Memory B cell (primary cell): ENCODE data around the gene PDSS1.

Experiments used
- ATAC-seq: fragments of 150-1000 bp; cut with Tn5 transposase; 2 replicates; pipeline ENCODE4 v1.10.0; 2021; ENCODE audit warnings: low read depth, mild to moderate bottlenecking, moderate library complexity
- DNase-seq, 2 donors: peaks; one replicate each; pipeline ENCODE4 v3.0.0; 2022; ENCODE audit warnings: low spot score in 2 of 2
- H3K27ac Mint-ChIP-seq: one replicate; pipeline ENCODE4 v1.8.0; 2022; ENCODE audit warnings: mild to moderate bottlenecking, moderate library complexity, mixed read lengths
- H3K27me3 Mint-ChIP-seq: one replicate; pipeline ENCODE4 v1.8.0; 2022; ENCODE audit warnings: mixed read lengths
- H3K36me3 Mint-ChIP-seq: one replicate; pipeline ENCODE4 v1.8.0; 2022; ENCODE audit warnings: mild to moderate bottlenecking, mixed read lengths
- H3K4me1 Mint-ChIP-seq: one replicate; pipeline ENCODE4 v1.8.0; 2022; ENCODE audit warnings: mixed read lengths
- H3K4me3 Mint-ChIP-seq: one replicate; pipeline ENCODE4 v1.8.0; 2022; ENCODE audit warnings: mild to moderate bottlenecking, moderate library complexity, mixed read lengths
- H3K9me3 Mint-ChIP-seq: one replicate; pipeline ENCODE4 v1.8.0; 2022; ENCODE audit warnings: mixed read lengths

The PDSS1 gene

GRCh38 chr10:26738301-26738911 is 40.9 kb downstream of the PDSS1 start:
- Mint-ChIP-seq H3K27me3 (no peaks in the 10 kb centered on the region), H3K4me1 (peaks cover 41% of the 10 kb centered on the region), H3K4me3 (no peak overlapping the region), H3K27ac (peak overlapping the region; percentile 96), H3K9me3 (no peaks in the 10 kb centered on the region), H3K36me3 (peaks cover 9% of the 10 kb centered on the region)
- DNase-seq (no peak), ATAC-seq (no peak)

- Mint-ChIP-seq H3K4me1 (peaks cover 46% of the 10 kb centered on the region), H3K27me3 (no peaks in the 10 kb centered on the region), H3K4me3 (peak overlapping the region; percentile 79), H3K27ac (peak overlapping the region; percentile 96), H3K9me3 (no peaks in the 10 kb centered on the region), H3K36me3 (peaks cover 13% of the 10 kb centered on the region)
- DNase-seq (peak in 1 of 2 donors; percentile 41), ATAC-seq (peak; percentile 64)
These were observed 41.6 kb downstream of the PDSS1 start for GRCh38 chr10:26739071-26739631.

GRCh38 chr10:26741368-26741767 is 43.9 kb downstream of the PDSS1 start:
- Mint-ChIP-seq H3K27me3 (no peaks in the 10 kb centered on the region), H3K27ac (peak overlapping the region; percentile 47), H3K9me3 (no peaks in the 10 kb centered on the region), H3K4me3 (no peak overlapping the region), H3K4me1 (peaks cover 46% of the 10 kb centered on the region), H3K36me3 (peaks cover 22% of the 10 kb centered on the region)
- ATAC-seq, result no peak
- DNase-seq, result no peak

- Mint-ChIP-seq H3K4me3 (no peak overlapping the region), H3K9me3 (no peaks in the 10 kb centered on the region), H3K4me1 (peaks cover 41% of the 10 kb centered on the region), H3K36me3 (peaks cover 22% of the 10 kb centered on the region), H3K27me3 (no peaks in the 10 kb centered on the region), H3K27ac (peak overlapping the region; percentile 78)
- ATAC-seq (no peak), DNase-seq (no peak)
These were observed 45.6 kb downstream of the PDSS1 start for GRCh38 chr10:26743091-26743490.

- Mint-ChIP-seq H3K27ac (peak overlapping the region; percentile 78), H3K27me3 (no peaks in the 10 kb centered on the region), H3K4me3 (no peak overlapping the region), H3K4me1 (peaks cover 36% of the 10 kb centered on the region), H3K9me3 (no peaks in the 10 kb centered on the region), H3K36me3 (peaks cover 22% of the 10 kb centered on the region)
- ATAC-seq (no peak), DNase-seq (no peak)
These were observed 46.3 kb downstream of the PDSS1 start for GRCh38 chr10:26743841-26744240.

GRCh38 chr10:26746061-26746460 is 48.6 kb downstream of the PDSS1 start:
- DNase-seq (no peak), ATAC-seq (no peak)
- Mint-ChIP-seq H3K9me3 (no peaks in the 10 kb centered on the region), H3K36me3 (peaks cover 22% of the 10 kb centered on the region), H3K27ac (peak overlapping the region; percentile 41), H3K4me1 (peaks cover 19% of the 10 kb centered on the region), H3K4me3 (no peak overlapping the region), H3K27me3 (no peaks in the 10 kb centered on the region)

- Mint-ChIP-seq H3K4me1 (peaks cover 7% of the 10 kb centered on the region), H3K36me3 (peaks cover 17% of the 10 kb centered on the region), H3K4me3 (peak overlapping the region; percentile 41), H3K9me3 (no peaks in the 10 kb centered on the region), H3K27ac (peak overlapping the region; percentile 14), H3K27me3 (no peaks in the 10 kb centered on the region)
- DNase-seq, result peak in 1 of 2 donors; percentile 31
- peak; percentile 99 for ATAC-seq
These were observed 58.0 kb downstream of the PDSS1 start for GRCh38 chr10:26755443-26755903.

- H3K9me3 Mint-ChIP-seq, result no peaks in the 10 kb centered on the region
- no peak for ATAC-seq
These were observed 61.5 kb downstream of the PDSS1 start for GRCh38 chr10:26759008-26759407.

GRCh38 chr10:26765549-26765948 is 68.0 kb downstream of the PDSS1 start:
- H3K27ac Mint-ChIP-seq, result peak overlapping the region; percentile 65
- no peaks in the 10 kb centered on the region for H3K9me3 Mint-ChIP-seq
- H3K4me3 Mint-ChIP-seq, result no peak overlapping the region
- peaks cover 26% of the 10 kb centered on the region for H3K36me3 Mint-ChIP-seq
- peaks cover 13% of the 10 kb centered on the region for H3K4me1 Mint-ChIP-seq
- DNase-seq (no peak), ATAC-seq (no peak)
- H3K27me3 Mint-ChIP-seq, result no peaks in the 10 kb centered on the region

More at GRCh38 chr10:26759008-26759407, 61.5 kb downstream of the PDSS1 start:
- no peaks in the 10 kb centered on the region for H3K27me3 Mint-ChIP-seq
- peaks cover 19% of the 10 kb centered on the region for H3K36me3 Mint-ChIP-seq
- DNase-seq, result no peak
- no peak overlapping the region for H3K4me3 Mint-ChIP-seq
- peak overlapping the region; percentile 28 for H3K27ac Mint-ChIP-seq
- H3K4me1 Mint-ChIP-seq, result peaks cover 12% of the 10 kb centered on the region

GRCh38 chr10:26770069-26770468 is 72.6 kb downstream of the PDSS1 start:
- peaks cover 12% of the 10 kb centered on the region for H3K4me1 Mint-ChIP-seq
- H3K9me3 Mint-ChIP-seq, result no peaks in the 10 kb centered on the region
- no peaks in the 10 kb centered on the region for H3K27me3 Mint-ChIP-seq
- DNase-seq (no peak), ATAC-seq (no peak)
- no peak overlapping the region for H3K27ac Mint-ChIP-seq
- no peak overlapping the region for H3K4me3 Mint-ChIP-seq
- H3K36me3 Mint-ChIP-seq, result peaks cover 16% of the 10 kb centered on the region

GRCh38 chr10:26773633-26774032 is 76.1 kb downstream of the PDSS1 start:
- Mint-ChIP-seq H3K4me3 (no peak overlapping the region), H3K4me1 (peaks cover 22% of the 10 kb centered on the region), H3K36me3 (peaks cover 7% of the 10 kb centered on the region), H3K27ac (peak overlapping the region; percentile 21), H3K9me3 (no peaks in the 10 kb centered on the region), H3K27me3 (no peaks in the 10 kb centered on the region)
- no peak for DNase-seq
- no peak for ATAC-seq

GRCh38 chr10:26776258-26776657 is 78.8 kb downstream of the PDSS1 start:
- Mint-ChIP-seq H3K9me3 (no peaks in the 10 kb centered on the region), H3K4me3 (no peak overlapping the region), H3K4me1 (peaks cover 35% of the 10 kb centered on the region), H3K27me3 (no peaks in the 10 kb centered on the region), H3K27ac (peak overlapping the region; percentile 69), H3K36me3 (peaks cover 5% of the 10 kb centered on the region)
- DNase-seq, result no peak
- ATAC-seq, result no peak

GRCh38 chr10:26777686-26778085 is 80.2 kb downstream of the PDSS1 start:
- Mint-ChIP-seq H3K4me3 (no peak overlapping the region), H3K4me1 (peaks cover 50% of the 10 kb centered on the region), H3K9me3 (no peaks in the 10 kb centered on the region), H3K27me3 (no peaks in the 10 kb centered on the region), H3K36me3 (peaks cover 5% of the 10 kb centered on the region), H3K27ac (no peak overlapping the region)
- DNase-seq (no peak), ATAC-seq (no peak)

GRCh38 chr10:26779176-26779860 is 81.8 kb downstream of the PDSS1 start:
- H3K27ac Mint-ChIP-seq, result peak overlapping the region; percentile 87
- H3K9me3 Mint-ChIP-seq, result no peaks in the 10 kb centered on the region
- H3K4me1 Mint-ChIP-seq, result peaks cover 59% of the 10 kb centered on the region
- peaks cover 5% of the 10 kb centered on the region for H3K36me3 Mint-ChIP-seq
- H3K27me3 Mint-ChIP-seq, result no peaks in the 10 kb centered on the region
- ATAC-seq (no peak), DNase-seq (no peak)
- H3K4me3 Mint-ChIP-seq, result no peak overlapping the region
